Fibroblast of lung (primary cell): ENCODE measurements around the gene ACP5. TPM values are rescaled to one million over a fixed set of nuclear protein-coding genes. Genes with fewer than 3 reads are reported as not detected.

ENCODE experiments used
- DNase-seq, 2 donors: peaks; one replicate each; pipeline versions ENCODE4 v3.0.0 to v3.0.0-alpha.2; 2010; ENCODE audit warnings: low read depth in 2 of 2
- H2AFZ ChIP-seq: 2 replicates; pipeline ENCODE4 v1.5.1; 2012; ENCODE audit warnings: low read length, control low read depth, inconsistent platforms
- H3K27ac ChIP-seq: 2 replicates; pipeline ENCODE4 v1.5.1; 2011; ENCODE audit warnings: low read length, control low read depth; ENCODE audit not compliant: insufficient read depth
- H3K27me3 ChIP-seq: 2 replicates; pipeline ENCODE4 v1.5.1; 2011; ENCODE audit warnings: mild to moderate bottlenecking, low read length; ENCODE audit not compliant: control insufficient read depth, insufficient read depth
- H3K36me3 ChIP-seq: 2 replicates; pipeline ENCODE4 v1.5.1; 2011; ENCODE audit warnings: low read length; ENCODE audit not compliant: control insufficient read depth, insufficient read depth
- H3K4me1 ChIP-seq: 2 replicates; pipeline ENCODE4 v1.5.1; 2011; ENCODE audit warnings: low read length; ENCODE audit not compliant: control insufficient read depth, insufficient read depth; ENCODE audit errors: extremely low read depth
- H3K4me2 ChIP-seq: 2 replicates; pipeline ENCODE4 v1.5.1; 2011; ENCODE audit warnings: low read length, control low read depth; ENCODE audit not compliant: insufficient read depth; ENCODE audit errors: extremely low read depth
- H3K4me3 ChIP-seq, 4 experiments: fragments of 200-600 bp in 1 of 4; sonication (generic) in 1 of 4; replicated peaks in 1 of 4; 2 replicates each; pipeline ENCODE4 v1.5.1; 2011 to 2016; ENCODE audit warnings: low read length in 4 of 4, low read depth in 3 of 4, mild to moderate bottlenecking in 3 of 4, control low read depth in 2 of 4, inconsistent platforms in 1 of 4, mixed read lengths in 1 of 4; ENCODE audit not compliant: insufficient read depth in 1 of 4; ENCODE audit errors: control extremely low read depth in 1 of 4
- H3K79me2 ChIP-seq: 2 replicates; pipeline ENCODE4 v1.5.1; 2012; ENCODE audit warnings: mild to moderate bottlenecking, low read length, inconsistent platforms; ENCODE audit not compliant: control insufficient read depth, insufficient read depth
- H3K9ac ChIP-seq: 2 replicates; pipeline ENCODE4 v1.5.1; 2011; ENCODE audit warnings: mild to moderate bottlenecking, low read length, control low read depth; ENCODE audit not compliant: insufficient read depth
- H3K9me3 ChIP-seq: 2 replicates; pipeline ENCODE4 v1.5.1; 2012; ENCODE audit warnings: low read depth, low read length; ENCODE audit not compliant: control insufficient read depth, insufficient read depth
- H4K20me1 ChIP-seq: 2 replicates; pipeline ENCODE4 v1.5.1; 2011; ENCODE audit warnings: low read length; ENCODE audit not compliant: control insufficient read depth, insufficient read depth; ENCODE audit errors: extremely low read depth
- CTCF ChIP-seq, 2 donors: IDR thresholded peaks in 1 of 2; conservative IDR thresholded peaks in 1 of 2; 1 replicate in 1 of 2; 2 replicates in 1 of 2; pipeline ENCODE4 v1.5.1; 2011 to 2012; ENCODE audit warnings: low read length in 2 of 2, control low read depth in 1 of 2, inconsistent platforms in 1 of 2, low read depth in 1 of 2, mild to moderate bottlenecking in 1 of 2
- EZH2 ChIP-seq: IDR thresholded peaks from 2 replicates; pipeline ENCODE4 v1.5.1; 2012; ENCODE audit warnings: low read length, control low read depth, mild to moderate bottlenecking; ENCODE audit errors: missing control alignments
- polyA plus RNA-seq, 2 donors: library from polyadenylated mRNA; depleted of rRNA in 1 of 2; stranded (reverse) in 1 of 2; unstranded in 1 of 2; fragments of >200 nt; gene quantifications; 2 replicates each; pipeline ENCODE4 v1.2.1, GENCODE V29; 2011 to 2012; ENCODE audit warnings: missing spikeins in 1 of 2
- total RNA-seq: library from RNA; depleted of rRNA; stranded (reverse); fragments of >200 nt; gene quantifications from 2 replicates; pipeline ENCODE4 v1.2.1, GENCODE V29; 2014

The ACP5 gene
- total and polyA plus RNA-seq, 2 donors (not counting 1 experiment from before 2014, with no cell fraction given): 1.2 to 2.2 TPM

- peaks cover 24% of the 10 kb centered on the region for H3K4me1 ChIP-seq
- no peaks in the 10 kb centered on the region for H3K27me3 ChIP-seq
Measured at GRCh38 chr19:11535792-11536595, 41.5 kb downstream of the ACP5 start.

GRCh38 chr19:11534948-11535347 lies 42.5 kb downstream of the ACP5 start:
- H3K79me2 ChIP-seq: no peaks in the 10 kb centered on the region
- no peaks in the 10 kb centered on the region for H3K27me3 ChIP-seq
- no peaks in the 10 kb centered on the region for H3K36me3 ChIP-seq
- no peak for TF ChIP-seq EZH2
- no peak for TF ChIP-seq CTCF (conservative IDR thresholded peaks at IDR 0.05 in 1 of 2, IDR thresholded peaks at IDR 0.05 in 1 of 2; ENCODE audit: low read depth in 1 of 2, low read length in 2 of 2)
- no peak overlapping the region for H3K9ac ChIP-seq
- no peak overlapping the region for H3K4me3 ChIP-seq
- no peaks in the 10 kb centered on the region for H3K9me3 ChIP-seq
- H4K20me1 ChIP-seq: no peaks in the 10 kb centered on the region
- no peak overlapping the region for H2AFZ ChIP-seq
- H3K4me1 ChIP-seq: peaks cover 29% of the 10 kb centered on the region
- DNase-seq: no peak
- no peak overlapping the region for H3K4me2 ChIP-seq
- H3K27ac ChIP-seq: peak overlapping the region; percentile 84

More at GRCh38 chr19:11535792-11536595, 41.5 kb downstream of the ACP5 start:
- peak; percentile 82 to 89 for DNase-seq
- Histone ChIP-seq H3K9ac (peak overlapping the region; percentile 58), H4K20me1 (no peaks in the 10 kb centered on the region), H3K27ac (peak overlapping the region; percentile 84), H2AFZ (peak overlapping the region; percentile 65), H3K36me3 (no peaks in the 10 kb centered on the region), H3K4me3 (peak overlapping the region; percentile 16 to 50 (median 38)), H3K9me3 (no peaks in the 10 kb centered on the region), H3K79me2 (no peaks in the 10 kb centered on the region), H3K4me2 (peak overlapping the region; percentile 55)
- TF ChIP-seq CTCF (conservative IDR thresholded peaks at IDR 0.05 in 1 of 2, IDR thresholded peaks at IDR 0.05 in 1 of 2; ENCODE audit: low read depth in 1 of 2, low read length in 2 of 2) (peak; percentile 64 to 86), EZH2 (no peak)

GRCh38 chr19:11534538-11534937 lies 42.9 kb downstream of the ACP5 start:
- Histone ChIP-seq H3K27me3 (no peaks in the 10 kb centered on the region), H3K4me1 (peaks cover 28% of the 10 kb centered on the region), H3K4me2 (no peak overlapping the region), H3K9me3 (no peaks in the 10 kb centered on the region), H4K20me1 (no peaks in the 10 kb centered on the region), H3K36me3 (no peaks in the 10 kb centered on the region), H3K9ac (no peak overlapping the region), H3K27ac (no peak overlapping the region), H3K79me2 (no peaks in the 10 kb centered on the region), H2AFZ (no peak overlapping the region), H3K4me3 (no peak overlapping the region)
- DNase-seq: no peak
- TF ChIP-seq EZH2 (no peak), CTCF (conservative IDR thresholded peaks at IDR 0.05 in 1 of 2, IDR thresholded peaks at IDR 0.05 in 1 of 2; ENCODE audit: low read depth in 1 of 2, low read length in 2 of 2) (no peak)
